ENCODE data around the gene SP9.
"Not testable (repeated sequence)": the region's sequence is repeated elsewhere in the genome, so short reads cannot be mapped to it uniquely, and the experiment has no call there.

The SP9 gene

DNA sequence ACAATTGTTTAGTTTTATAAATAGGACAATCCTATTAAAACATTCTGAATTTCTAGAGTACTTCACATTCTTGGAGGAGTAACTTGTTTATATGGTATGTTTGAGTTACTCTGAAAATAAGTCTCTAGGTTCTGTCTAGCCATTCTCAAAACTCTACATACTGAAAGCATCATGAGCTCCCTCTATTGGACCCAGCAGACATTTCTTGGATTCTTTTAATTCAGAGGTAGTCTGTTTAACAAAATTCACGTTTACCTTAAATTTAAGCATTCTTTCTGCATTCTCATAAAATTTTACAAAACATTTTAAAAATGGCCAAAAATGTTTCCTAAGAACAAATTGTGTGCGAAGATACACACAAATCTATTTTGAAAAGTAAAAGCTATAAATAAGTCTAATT is 15.3 kb downstream of the SP9 start:
- no peak for DNase-seq

DNA sequence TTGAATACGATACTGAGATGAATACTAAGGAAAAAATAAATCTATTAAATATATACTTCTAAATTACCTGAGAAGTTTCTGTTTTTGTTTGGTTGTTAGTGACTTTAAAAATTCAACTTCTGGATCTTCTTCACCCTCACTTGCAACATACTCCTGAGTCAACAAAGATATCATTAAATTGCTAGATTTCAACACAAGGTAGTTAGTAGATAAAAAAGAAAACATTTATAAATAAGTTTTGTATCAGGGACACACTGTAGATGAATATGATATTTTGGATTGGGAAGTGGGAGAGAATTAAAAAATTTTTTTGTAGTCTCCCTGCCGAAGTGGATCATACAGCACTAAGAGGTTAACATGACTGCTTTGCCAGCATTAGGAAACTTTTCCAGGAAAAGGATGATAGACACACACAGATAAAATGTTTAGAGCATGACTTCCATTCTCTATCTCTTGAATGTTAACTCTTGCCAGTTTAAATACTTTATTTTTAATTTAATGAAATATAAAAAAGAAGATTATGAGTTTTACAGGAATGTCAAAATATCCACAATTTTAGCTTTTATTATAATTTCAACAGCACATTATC is 15.9 kb downstream of the SP9 start:
- DNase-seq = no peak

DNA sequence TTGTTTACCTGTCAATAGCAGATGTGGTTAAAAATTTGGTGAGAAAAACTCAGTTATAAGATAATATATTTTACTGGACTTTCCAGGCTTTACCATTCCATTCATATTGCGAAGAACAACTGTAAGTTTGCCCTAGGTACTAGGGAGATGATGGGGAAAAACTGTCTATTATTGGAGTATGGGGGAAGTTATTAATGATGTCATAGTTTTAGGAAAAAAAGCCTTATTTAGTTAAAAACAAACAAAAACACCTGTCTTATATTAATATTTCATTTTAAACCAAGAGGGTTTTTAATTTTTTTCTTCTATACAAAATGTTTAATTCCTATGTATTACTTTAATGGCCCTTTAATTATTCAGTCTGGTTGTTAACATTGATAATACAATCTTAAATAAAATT is 18.2 kb downstream of the SP9 start:
- DNase-seq = no peak

DNA sequence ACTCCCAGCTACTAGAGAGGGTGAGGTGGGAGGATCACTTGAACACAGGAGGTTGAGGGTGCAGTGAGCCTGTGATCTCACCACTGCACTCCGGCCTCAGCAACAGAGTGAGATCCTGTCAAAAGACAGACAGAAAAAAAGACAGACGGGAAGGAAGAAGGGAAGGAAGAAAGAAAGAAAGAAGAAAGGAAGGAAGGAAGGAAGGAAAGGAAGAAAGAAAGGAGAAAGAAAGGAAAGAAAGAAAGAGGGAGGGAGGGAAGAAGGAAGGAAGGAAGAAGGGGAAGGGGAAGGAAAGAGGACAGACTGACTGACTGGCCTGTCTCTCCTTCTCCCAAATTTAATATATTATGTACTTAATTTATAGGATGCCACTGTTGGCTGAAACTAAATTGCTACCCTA is 21.6 kb downstream of the SP9 start:
- DNase-seq = no peak

DNA sequence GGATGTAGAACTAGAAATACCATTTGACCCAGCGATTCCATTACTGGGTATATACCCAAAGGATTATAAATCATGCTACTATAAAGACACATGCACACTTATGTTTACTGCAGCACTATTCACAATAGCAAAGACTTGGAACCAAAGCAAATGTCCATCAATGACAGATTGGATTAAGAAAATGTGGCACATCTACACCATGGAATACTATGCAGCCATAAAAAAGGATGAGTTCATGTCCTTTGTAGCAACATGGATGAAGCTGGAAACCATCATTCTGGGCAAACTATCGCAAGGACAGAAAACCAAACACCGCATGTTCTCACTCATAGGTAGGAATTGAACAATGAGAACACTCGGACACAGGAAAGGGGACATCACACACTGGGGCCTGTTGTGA is 24.9 kb downstream of the SP9 start:
- not testable (repeated sequence) for DNase-seq

DNA sequence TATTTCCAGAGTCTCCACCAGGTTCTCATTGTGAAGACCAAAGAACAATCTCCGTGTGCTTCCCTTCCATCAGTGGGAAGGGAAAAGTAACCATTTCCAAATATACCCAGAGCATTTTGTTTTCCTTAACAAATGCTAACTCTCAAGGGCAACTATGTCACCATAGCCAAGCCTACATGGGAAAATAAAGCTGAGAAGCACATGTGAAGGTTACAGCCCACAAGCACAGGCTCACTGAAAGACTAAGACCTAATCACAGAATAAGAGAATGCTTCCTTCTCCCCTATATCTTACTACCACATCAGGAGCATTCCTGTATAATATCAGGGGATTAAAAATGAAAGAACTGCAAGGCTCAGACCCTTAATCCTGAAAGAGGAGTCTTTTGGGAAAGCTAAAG is 28.2 kb downstream of the SP9 start:
- DNase-seq = no peak

DNA sequence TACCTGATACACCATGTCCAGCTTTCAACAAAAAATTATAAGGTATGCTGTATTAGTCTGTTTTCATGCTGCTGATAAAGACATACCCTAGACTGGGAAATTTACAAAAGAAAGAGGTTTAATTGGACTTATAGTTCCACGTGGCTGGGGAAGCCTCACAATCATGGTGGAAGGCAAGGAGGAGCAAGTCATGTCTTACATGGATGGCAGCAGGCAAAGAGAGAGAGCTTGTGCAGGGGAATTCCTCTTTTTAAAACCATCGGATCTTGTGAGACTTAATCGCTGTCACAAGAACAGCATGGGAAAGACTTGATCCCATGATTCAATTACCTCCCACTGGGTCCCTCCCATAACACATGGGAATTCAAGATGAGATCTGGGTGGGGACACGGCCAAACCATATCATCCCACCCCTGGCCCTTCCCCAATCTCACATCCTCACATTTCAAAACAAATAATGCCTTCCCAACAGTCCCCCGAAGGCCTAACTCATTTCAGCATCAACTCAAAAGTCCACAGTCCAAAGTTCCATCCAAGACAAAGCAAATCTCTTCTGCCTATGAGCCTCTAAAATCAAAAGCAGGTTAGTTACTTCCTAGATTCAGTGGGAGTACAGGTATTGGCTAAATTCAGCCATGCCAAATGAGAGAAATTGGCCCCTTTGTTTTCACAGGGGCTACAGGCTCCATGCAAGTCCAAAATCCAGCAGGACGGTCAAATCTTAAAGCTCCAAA is 28.9 kb downstream of the SP9 start:
- DNase-seq = not testable (repeated sequence)

DNA sequence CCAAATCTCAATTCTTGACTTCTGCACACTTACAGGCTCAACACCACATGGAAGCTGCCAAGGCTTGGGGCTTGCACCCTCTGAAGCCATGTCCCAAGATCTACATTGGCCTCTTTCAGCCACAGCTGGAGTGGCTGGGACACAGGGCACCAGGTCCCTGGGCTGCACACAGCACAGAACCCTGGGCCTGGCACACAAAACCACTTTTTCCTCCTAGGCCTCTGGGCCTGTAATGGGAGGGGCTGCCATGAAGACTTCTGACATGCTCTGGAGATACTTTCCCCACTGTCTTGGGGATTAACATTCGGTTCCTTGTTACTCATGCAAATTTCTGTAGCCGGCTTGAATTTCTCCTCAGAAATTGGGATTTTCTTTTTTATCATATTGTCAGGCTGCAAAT is 29.9 kb downstream of the SP9 start:
- no peak for DNase-seq

DNA sequence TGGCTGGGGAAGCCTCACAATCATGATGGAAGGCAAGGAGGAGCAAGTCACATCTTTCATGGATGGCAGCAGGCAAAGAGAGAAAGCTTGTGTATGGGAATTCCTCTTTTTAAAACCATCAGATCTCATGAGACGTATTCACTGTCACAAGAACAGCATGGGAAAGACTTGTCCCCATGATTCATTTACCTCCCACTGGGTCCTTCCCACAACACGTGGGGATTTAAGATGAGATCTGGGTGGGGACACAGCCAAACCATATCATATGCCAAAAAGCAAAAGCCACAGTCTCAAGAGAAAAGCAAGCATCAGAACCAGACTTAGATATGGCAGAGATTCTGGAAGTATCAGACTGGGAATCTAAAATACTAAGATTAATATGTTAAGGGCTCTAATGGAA is 30.8 kb downstream of the SP9 start:
- no peak for DNase-seq

DNA sequence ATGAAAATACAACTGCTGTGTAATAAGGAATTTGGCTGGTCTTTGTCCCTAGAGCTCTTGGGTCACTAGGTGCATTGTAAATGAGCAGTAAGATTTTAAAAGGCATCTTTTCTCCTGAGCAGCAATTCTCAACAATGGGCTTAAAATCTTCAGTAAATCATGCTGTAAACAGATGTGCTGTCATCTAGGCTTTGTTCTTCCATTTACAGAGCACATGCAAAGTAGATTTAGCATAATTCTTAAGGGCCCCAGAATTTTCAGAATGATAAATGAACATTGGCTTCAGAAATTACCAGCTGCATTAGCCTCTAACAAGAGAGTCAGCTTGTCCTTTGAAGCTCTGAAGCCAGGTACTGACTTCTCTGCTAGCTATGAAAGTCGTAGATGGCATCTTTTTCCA is 33.9 kb downstream of the SP9 start:
- no peak for DNase-seq

DNA sequence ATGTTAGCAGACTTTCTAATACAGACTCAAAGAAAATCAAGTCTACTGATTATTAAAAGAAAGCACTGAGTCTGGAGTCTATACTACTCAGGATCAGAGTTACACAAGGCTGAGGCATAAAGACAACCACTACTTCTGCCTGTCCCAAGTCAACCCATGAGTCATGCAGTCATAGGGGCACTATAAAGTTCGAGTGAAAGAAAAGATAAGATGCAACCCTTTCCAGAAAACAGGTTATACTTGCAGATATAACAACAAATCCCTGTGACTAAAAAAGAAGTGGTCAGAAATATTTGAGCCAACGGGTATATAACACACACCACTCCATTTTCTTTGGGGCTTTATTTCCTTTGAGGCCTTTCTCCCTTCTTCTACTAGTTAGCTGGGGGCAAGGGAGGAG is 42.2 kb downstream of the SP9 start:
- DNase-seq = no peak

DNA sequence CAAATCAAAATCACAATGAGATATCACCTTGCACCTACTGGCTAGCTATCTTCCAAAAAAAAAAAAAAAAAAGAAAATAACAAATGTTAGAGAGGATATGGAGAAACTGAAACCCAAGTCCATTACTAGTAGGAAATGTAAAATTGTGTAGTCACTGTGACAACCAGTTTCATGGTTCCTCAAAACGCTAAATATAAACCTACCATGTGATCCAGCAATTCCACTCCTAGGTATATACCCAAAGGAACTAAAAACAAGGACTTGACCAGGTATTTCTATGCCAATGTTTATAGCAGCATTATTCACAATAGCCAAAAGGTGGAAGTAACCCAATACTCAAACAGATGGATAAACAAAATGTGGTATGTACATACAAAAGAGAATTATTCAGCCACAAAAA is 49.0 kb downstream of the SP9 start:
- DNase-seq = no peak

DNA sequence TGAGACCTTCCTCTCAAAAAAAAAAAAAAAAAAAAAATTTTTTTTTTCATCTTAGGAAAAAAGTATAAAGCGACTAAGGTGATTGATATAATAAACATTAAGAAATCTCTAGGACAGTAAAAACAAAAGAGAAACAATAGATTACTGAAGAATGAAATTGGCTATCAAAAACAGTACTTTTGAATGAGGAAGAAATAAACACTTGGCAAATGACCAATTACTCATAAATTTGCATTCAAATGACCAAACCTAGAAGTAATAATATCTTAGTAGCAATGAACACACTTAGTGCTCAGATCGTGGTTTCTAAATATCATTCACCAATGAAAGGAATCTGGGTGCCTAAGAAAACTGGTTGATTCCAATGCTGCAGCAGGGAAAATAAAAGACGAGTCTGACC is 50.4 kb downstream of the SP9 start:
- DNase-seq = no peak

Measured in GDM1 (cell line).